WTC11 (cell line): Measurements from ENCODE around the gene CLK2. TPM values are rescaled to one million over a fixed set of nuclear protein-coding genes. Genes with fewer than 3 reads are reported as not detected.

Experiments used
- AFF4 ChIP-seq: sonication (generic); formaldehyde crosslinking; IDR thresholded peaks from 2 replicates; pipeline ENCODE4 v1.8.1; 2023; ENCODE audit warnings: mild to moderate bottlenecking, missing genetic modification reagents, borderline replicate concordance
- AR ChIP-seq: fragments of 250-450 bp; sonication (Bioruptor Pico); IDR thresholded peaks from 2 replicates; pipeline ENCODE4 v1.9.0; 2021; ENCODE audit warnings: mild to moderate bottlenecking
- ATF6 ChIP-seq: sonication (generic); formaldehyde crosslinking; IDR thresholded peaks from 2 replicates; pipeline ENCODE4 v1.8.1; 2023; ENCODE audit warnings: mild to moderate bottlenecking, missing genetic modification reagents
- CTCF ChIP-seq: fragments of 200-600 bp; IDR thresholded peaks from 2 replicates; pipeline ENCODE4 v1.8.0; 2022; ENCODE audit warnings: antibody characterized with exemption
- ERG ChIP-seq: fragments of 250-450 bp; sonication (Bioruptor Pico); IDR thresholded peaks from 2 replicates; pipeline ENCODE4 v1.8.0; 2021; ENCODE audit warnings: mild to moderate bottlenecking
- ESRRA ChIP-seq: sonication (generic); formaldehyde crosslinking; IDR thresholded peaks from 2 replicates; pipeline ENCODE4 v1.8.1; 2022; ENCODE audit warnings: mild to moderate bottlenecking, missing genetic modification reagents, borderline replicate concordance
- FOXK1 ChIP-seq: sonication (generic); formaldehyde crosslinking; IDR thresholded peaks from 2 replicates; pipeline ENCODE4 v1.8.0; 2022; ENCODE audit warnings: mild to moderate bottlenecking, moderate library complexity, missing genetic modification reagents
- NR3C1 ChIP-seq: sonication (generic); formaldehyde crosslinking; conservative IDR thresholded peaks from 2 replicates; pipeline ENCODE4 v1.8.1; 2023; ENCODE audit warnings: low read depth, mild to moderate bottlenecking, missing genetic modification reagents
- OVOL2 ChIP-seq: fragments of 250-450 bp; sonication (Bioruptor Pico); IDR thresholded peaks from 2 replicates; pipeline ENCODE4 v1.9.0; 2021; ENCODE audit warnings: mild to moderate bottlenecking, borderline replicate concordance
- SMAD3 ChIP-seq: sonication (generic); formaldehyde crosslinking; IDR thresholded peaks from 2 replicates; pipeline ENCODE4 v1.8.0; 2022; ENCODE audit warnings: missing genetic modification reagents, mild to moderate bottlenecking, borderline replicate concordance
- SP1 ChIP-seq: sonication (generic); formaldehyde crosslinking; conservative IDR thresholded peaks from 2 replicates; pipeline ENCODE4 v1.8.1; 2022; ENCODE audit warnings: missing genetic modification reagents
- TEAD4 ChIP-seq: sonication (generic); formaldehyde crosslinking; IDR thresholded peaks from 2 replicates; pipeline ENCODE4 v1.8.0; 2022; ENCODE audit warnings: mild to moderate bottlenecking, missing genetic modification reagents
- ZNF138 ChIP-seq: sonication (generic); formaldehyde crosslinking; conservative IDR thresholded peaks from 2 replicates; pipeline ENCODE4 v1.8.1; 2022; ENCODE audit warnings: mild to moderate bottlenecking, moderate library complexity, missing genetic modification reagents
- ZNF416 ChIP-seq: fragments of 250-450 bp; sonication (Bioruptor Pico); IDR thresholded peaks from 2 replicates; pipeline ENCODE4 v1.9.0; 2021; ENCODE audit warnings: mild to moderate bottlenecking, inconsistent platforms
- ZNF423 ChIP-seq: fragments of 250-450 bp; sonication (Bioruptor Pico); IDR thresholded peaks from 2 replicates; pipeline ENCODE4 v2.1.2; 2022; ENCODE audit warnings: mild to moderate bottlenecking, moderate library complexity
- ZSCAN18 ChIP-seq: fragments of 250-450 bp; sonication (Bioruptor Pico); IDR thresholded peaks from 2 replicates; pipeline ENCODE4 v2.1.2; 2022; ENCODE audit warnings: mild to moderate bottlenecking, moderate library complexity
- total RNA-seq: library from RNA; stranded (reverse); gene quantifications from 3 replicates; pipeline ENCODE4 v1.2.3, GENCODE V29; 2021
- TF ChIP-seq, protein P1 (sequence below): fragments of 250-450 bp; sonication (Bioruptor Pico); IDR thresholded peaks from 2 replicates; pipeline ENCODE4 v1.9.0; 2021; ENCODE audit warnings: moderate library complexity, mild to moderate bottlenecking, inconsistent platforms, borderline replicate concordance
- TF ChIP-seq, protein P2 (sequence below): sonication (generic); formaldehyde crosslinking; IDR thresholded peaks from 2 replicates; pipeline ENCODE4 v1.8.1; 2023; ENCODE audit warnings: mild to moderate bottlenecking, missing genetic modification reagents, moderate library complexity
- TF ChIP-seq, protein P3 (sequence below): sonication (generic); formaldehyde crosslinking; IDR thresholded peaks from 2 replicates; pipeline ENCODE4 v1.8.0; 2022; ENCODE audit warnings: missing genetic modification reagents

The CLK2 gene
- total RNA-seq, 1 experiment from 2014 or later = 74.4 TPM

DNA sequence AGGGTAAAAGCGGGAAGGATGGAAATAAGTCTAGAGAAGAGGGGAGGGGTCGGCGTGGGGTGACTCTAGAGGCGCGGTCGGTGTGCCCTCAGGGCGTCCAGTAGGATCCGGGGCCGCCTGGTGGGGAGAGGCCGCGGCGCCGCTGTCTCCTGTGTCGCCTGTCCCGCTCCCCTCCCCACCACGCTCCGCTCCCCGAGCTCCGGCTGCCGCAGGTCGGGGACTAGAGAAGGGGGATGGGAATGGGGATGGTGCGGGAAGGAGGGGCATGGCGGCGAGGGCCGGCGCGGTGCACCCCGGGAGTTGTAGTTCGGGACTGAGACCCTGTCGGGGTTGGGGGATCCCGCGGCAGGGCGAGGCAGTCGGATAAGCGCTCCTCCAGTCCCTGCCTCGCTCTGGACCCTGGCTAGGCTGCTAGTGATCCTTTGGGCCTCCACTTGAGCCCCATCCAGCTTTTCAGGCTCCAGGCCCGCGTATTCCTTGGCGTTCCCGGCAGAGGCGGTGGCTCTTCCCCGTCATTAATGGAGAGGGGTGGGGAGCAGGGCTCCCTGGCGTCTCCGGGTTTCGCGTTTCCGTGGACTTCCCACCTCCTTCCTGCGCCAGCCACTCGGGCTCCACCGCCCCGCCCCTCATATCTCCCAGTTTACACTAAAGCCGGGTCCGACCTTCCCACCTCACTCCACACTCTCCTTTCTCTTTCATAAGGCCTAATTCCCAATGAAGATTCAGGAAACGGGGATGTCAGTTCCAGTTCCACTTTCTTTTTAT is 17.9 kb downstream of the CLK2 start, which contains the start of gene ENTREP3 (continued):
- TF ChIP-seq ERG (CRISPR knock-in tag) = no peak
- peak; percentile 78; the same call in 1 of the 2 replicates for TF ChIP-seq SP1 (CRISPR knock-in tag)
- TF ChIP-seq, protein P1, sequence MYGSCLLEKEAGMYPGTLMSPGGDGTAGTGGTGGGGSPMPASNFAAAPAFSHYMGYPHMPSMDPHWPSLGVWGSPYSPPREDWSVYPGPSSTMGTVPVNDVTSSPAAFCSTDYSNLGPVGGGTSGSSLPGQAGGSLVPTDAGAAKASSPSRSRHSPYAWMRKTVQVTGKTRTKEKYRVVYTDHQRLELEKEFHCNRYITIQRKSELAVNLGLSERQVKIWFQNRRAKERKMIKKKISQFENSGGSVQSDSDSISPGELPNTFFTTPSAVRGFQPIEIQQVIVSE (CRISPR knock-in tag) = no peak
- no peak for TF ChIP-seq ZNF416
- TF ChIP-seq OVOL2 = no peak
- no peak for TF ChIP-seq ZNF138 (CRISPR knock-in tag)
- TF ChIP-seq SMAD3 (CRISPR knock-in tag) = no peak
- TF ChIP-seq, protein P2, sequence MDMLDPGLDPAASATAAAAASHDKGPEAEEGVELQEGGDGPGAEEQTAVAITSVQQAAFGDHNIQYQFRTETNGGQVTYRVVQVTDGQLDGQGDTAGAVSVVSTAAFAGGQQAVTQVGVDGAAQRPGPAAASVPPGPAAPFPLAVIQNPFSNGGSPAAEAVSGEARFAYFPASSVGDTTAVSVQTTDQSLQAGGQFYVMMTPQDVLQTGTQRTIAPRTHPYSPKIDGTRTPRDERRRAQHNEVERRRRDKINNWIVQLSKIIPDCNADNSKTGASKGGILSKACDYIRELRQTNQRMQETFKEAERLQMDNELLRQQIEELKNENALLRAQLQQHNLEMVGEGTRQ (CRISPR knock-in tag) = peak; percentile 56
- no peak for TF ChIP-seq ESRRA (CRISPR knock-in tag)
- no peak for TF ChIP-seq NR3C1 (CRISPR knock-in tag)
- no peak for TF ChIP-seq FOXK1 (CRISPR knock-in tag)
- TF ChIP-seq ZSCAN18 (CRISPR knock-in tag) = no peak
- TF ChIP-seq AFF4 (CRISPR knock-in tag) = no peak
- TF ChIP-seq ZNF423 (CRISPR knock-in tag) = no peak
- no peak for TF ChIP-seq CTCF
- TF ChIP-seq AR = no peak
- TF ChIP-seq, protein P3, sequence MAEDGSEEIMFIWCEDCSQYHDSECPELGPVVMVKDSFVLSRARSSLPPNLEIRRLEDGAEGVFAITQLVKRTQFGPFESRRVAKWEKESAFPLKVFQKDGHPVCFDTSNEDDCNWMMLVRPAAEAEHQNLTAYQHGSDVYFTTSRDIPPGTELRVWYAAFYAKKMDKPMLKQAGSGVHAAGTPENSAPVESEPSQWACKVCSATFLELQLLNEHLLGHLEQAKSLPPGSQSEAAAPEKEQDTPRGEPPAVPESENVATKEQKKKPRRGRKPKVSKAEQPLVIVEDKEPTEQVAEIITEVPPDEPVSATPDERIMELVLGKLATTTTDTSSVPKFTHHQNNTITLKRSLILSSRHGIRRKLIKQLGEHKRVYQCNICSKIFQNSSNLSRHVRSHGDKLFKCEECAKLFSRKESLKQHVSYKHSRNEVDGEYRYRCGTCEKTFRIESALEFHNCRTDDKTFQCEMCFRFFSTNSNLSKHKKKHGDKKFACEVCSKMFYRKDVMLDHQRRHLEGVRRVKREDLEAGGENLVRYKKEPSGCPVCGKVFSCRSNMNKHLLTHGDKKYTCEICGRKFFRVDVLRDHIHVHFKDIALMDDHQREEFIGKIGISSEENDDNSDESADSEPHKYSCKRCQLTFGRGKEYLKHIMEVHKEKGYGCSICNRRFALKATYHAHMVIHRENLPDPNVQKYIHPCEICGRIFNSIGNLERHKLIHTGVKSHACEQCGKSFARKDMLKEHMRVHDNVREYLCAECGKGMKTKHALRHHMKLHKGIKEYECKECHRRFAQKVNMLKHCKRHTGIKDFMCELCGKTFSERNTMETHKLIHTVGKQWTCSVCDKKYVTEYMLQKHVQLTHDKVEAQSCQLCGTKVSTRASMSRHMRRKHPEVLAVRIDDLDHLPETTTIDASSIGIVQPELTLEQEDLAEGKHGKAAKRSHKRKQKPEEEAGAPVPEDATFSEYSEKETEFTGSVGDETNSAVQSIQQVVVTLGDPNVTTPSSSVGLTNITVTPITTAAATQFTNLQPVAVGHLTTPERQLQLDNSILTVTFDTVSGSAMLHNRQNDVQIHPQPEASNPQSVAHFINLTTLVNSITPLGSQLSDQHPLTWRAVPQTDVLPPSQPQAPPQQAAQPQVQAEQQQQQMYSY (CRISPR knock-in tag) = peak; percentile 80
- no peak for TF ChIP-seq ATF6 (CRISPR knock-in tag)
- TF ChIP-seq TEAD4 (CRISPR knock-in tag) = no peak
